Measurements from ENCODE around the gene ATXN1.

The ATXN1 gene

GRCh38 chr6:16673011-16673797, 88.1 kb downstream of the ATXN1 start:
- DNase-seq (ENCODE audit: low read depth) = no peak

GRCh38 chr6:16671302-16672289, 89.7 kb downstream of the ATXN1 start:
- no peak for DNase-seq (ENCODE audit: low read depth)

- no peak for DNase-seq (ENCODE audit: low read depth)
Observed at GRCh38 chr6:16670617-16671051, 90.6 kb downstream of the ATXN1 start.

- DNase-seq (ENCODE audit: low read depth) = no peak
Observed at GRCh38 chr6:16670183-16670582, 91.1 kb downstream of the ATXN1 start.

DNA sequence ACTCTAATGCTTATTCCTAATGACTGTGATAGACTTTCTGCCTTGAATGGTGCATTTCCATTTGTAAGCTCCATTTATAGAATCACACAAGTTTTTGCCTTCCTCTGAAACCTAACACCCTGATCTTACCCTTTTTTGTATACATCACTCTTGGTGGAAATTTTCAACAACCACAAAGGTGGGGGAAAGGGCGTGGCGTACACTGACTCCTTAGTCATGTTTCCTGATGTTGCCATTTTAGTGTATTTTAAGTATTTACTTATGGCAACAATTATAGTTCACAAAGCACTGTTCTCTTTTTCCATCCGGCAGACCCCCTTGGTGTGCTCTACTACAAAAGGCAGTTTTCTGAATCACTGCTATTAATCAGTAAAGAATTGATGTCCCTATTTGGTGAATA, 92.0 kb downstream of the ATXN1 start:
- DNase-seq (ENCODE audit: low read depth) = peak; percentile 59

GRCh38 chr6:16667509-16667908, 93.8 kb downstream of the ATXN1 start:
- DNase-seq (ENCODE audit: low read depth) = no peak

- DNase-seq (ENCODE audit: low read depth) = no peak
Observed at GRCh38 chr6:16665992-16666391, 95.3 kb downstream of the ATXN1 start.

DNA sequence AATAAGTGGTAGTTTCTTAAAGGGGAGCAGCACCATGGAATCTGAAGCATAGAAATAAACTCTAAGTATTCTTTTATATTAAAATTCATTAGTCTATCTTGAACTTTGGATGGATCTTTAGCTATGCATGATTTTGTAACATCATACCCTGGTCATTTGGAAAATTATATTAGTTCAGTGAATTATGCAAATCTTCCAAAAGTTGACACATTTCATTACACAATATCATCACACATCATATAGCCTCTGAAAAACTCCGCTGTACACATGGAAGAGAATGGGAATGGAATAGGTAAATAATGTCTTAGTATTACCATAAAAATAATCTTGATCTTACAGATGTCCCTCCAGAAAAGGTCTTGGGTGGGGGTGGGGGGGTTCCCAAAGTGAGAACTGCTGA, 96.1 kb downstream of the ATXN1 start:
- DNase-seq (ENCODE audit: low read depth) = no peak

GRCh38 chr6:16663901-16664300, 97.4 kb downstream of the ATXN1 start:
- no peak for DNase-seq (ENCODE audit: low read depth)

- DNase-seq (ENCODE audit: low read depth) = no peak
Observed at GRCh38 chr6:16660157-16660497, 101.1 kb downstream of the ATXN1 start.

GRCh38 chr6:16659466-16660156, 101.6 kb downstream of the ATXN1 start:
- DNase-seq (ENCODE audit: low read depth) = no peak

- DNase-seq (ENCODE audit: low read depth) = no peak
Observed at GRCh38 chr6:16658348-16659034, 102.8 kb downstream of the ATXN1 start.

DNA sequence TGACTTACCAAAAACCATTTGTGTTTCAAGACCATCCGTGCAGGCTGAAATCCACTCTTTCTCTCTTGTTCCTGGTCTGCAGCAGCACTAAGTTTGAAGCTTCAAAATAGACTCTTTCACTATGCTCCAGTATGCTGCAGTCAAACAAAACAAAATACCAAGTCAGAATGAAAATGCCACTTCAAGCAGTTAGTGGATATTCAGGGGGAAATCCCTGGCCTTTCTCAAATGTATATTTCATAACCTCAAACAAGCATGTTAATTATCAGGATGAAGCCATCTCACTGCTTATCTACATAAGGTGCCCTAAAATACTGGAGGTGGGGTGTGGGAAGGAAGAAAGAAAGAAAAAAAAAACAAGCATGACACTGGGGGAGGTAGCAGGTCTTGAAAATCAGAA, 103.5 kb downstream of the ATXN1 start:
- no peak for DNase-seq (ENCODE audit: low read depth)

DNA sequence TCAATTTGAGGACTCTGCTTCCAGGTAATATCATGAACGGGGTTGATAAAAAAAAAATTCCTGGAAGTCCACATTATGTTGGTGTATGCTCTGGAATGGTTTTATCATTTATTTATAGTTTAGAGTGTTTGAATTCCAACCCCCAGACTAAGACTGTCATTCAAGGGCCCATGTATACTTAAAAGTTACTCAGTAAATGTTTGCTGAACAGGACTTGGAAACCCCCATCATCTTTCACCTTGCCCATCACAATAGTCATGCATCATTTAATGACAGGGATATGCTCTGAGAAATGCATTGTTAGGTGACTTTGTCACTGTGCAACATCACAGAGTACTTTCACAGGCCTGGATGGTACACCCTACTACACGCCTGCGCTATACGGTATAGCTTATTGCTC, 104.8 kb downstream of the ATXN1 start:
- DNase-seq (ENCODE audit: low read depth) = no peak

- DNase-seq (ENCODE audit: low read depth) = peak; percentile 20
Observed at GRCh38 chr6:16654701-16655100, 106.6 kb downstream of the ATXN1 start.

GRCh38 chr6:16653226-16653625, 108.0 kb downstream of the ATXN1 start:
- no peak for DNase-seq (ENCODE audit: low read depth)

DNA sequence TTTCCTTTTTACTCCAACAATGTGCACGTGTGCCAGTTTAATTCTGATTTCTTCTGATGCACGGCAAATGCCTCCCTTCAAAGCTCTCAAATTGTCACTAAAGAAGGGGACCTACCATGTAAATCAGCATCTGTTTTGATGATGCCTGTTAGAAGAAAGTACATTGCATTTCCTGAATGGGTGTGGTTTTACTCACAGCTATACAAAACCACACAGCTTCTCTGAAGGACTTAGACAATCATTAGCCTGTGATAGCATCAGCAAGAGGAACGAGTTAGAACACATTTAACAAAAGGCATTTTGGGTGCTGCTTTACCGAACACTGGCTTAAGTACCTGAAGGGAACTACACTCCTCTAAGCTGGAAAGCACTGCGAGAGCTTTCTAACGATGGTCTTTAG, 109.4 kb downstream of the ATXN1 start:
- peak; percentile 8 for DNase-seq (ENCODE audit: low read depth)

DNA sequence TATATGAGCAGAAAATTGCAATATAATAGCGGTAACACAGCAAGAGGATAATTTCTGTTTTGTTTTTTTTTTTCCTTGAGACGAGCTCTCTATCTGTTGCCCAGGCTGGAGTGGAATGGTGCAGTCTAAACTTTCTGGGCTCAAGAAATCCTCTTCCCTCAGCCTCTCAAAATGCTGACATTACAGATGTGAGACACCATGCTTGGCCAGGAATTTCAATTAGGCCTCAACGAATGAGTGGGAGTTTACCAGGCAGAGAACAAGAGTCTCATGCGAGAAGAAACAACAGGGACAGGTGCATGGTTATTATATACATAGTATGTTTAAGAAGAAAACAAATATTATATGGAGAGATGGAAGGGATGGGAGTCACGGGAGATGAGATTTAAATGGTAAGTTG, 111.4 kb downstream of the ATXN1 start:
- DNase-seq (ENCODE audit: low read depth) = no peak

DNA sequence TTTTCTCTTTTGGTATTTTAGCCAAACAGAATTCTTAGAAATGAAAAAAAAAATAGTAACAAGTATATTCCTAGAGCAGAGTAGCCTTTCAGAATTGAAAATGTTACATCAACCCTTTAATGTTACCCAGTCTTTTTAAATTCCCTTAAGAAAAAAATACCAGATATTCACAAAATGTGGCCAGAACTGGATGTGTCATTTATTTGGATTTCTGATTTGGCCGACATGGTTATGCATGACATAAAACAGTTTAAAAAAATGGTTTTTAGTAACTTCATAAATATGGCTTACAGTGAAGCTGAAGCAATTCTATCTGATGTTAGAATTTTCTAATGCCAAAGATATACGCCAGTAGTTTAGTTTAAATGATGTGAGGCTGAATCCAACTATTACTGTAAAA, 112.0 kb downstream of the ATXN1 start:
- no peak for DNase-seq (ENCODE audit: low read depth)

DNA sequence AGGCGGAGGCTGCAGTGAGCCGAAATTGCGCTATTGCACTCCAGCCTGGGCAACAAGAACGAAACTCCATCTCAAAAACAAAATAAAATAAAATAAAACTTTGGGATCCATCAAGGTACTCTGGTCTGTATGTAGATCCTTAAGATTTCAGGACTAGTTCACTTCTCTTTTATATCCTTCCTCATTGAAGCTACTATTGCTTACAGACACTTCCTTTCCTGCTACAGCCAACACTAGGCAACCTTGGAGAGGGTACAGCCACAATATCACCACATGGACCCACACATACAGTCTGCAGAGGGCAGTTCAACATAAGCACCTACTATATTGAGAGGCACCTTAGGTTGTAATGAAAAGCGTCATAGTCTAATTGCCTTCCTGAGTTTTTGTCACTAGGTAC, 113.3 kb downstream of the ATXN1 start:
- DNase-seq (ENCODE audit: low read depth) = no peak

DNA sequence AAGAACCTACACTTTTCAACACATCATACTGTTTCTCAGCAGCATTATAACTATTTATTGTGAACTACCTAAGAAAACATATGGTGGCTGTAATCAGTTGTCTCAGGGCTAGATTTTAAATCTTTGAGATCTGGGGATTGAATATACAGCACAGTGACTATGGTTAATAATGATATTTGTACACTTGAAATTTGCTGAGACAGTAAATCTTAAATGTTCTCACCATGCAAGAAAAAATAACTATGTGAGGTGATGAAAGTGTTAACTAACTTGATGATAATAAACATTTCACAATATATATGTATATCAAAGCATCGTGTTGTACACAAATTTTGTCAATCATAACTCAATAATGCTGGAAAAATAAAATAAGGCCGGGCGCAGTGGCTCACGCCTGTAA, 113.8 kb downstream of the ATXN1 start:
- no peak for DNase-seq (ENCODE audit: low read depth)
